Adrenal gland (tissue), 5 donors: Measurements from ENCODE around the gene KCNIP1.

Source experiments
- POLR2A ChIP-seq, 2 donors: fragments of 450-650 bp; IDR thresholded peaks; one replicate each; pipeline ENCODE4 v1.6.1; 2017; ENCODE audit warnings: antibody characterized with exemption in 2 of 2, mild to moderate bottlenecking in 2 of 2, moderate library complexity in 1 of 2
- TF ChIP-seq, protein P1 (sequence below), 6 experiments: fragments of 450-650 bp in 4 of 6; fragments of 200-600 bp in 2 of 6; sonication (generic) in 1 of 6; IDR thresholded peaks; 1 replicate in 5 of 6; 2 replicates in 1 of 6; pipeline versions ENCODE4 v1.5.1 to v1.8.0; 2016 to 2021; ENCODE audit warnings: antibody characterized with exemption in 6 of 6, mild to moderate bottlenecking in 2 of 6, moderate library complexity in 1 of 6
- donor health status: DM: no; HTN: no; CAD: no.

DNA sequence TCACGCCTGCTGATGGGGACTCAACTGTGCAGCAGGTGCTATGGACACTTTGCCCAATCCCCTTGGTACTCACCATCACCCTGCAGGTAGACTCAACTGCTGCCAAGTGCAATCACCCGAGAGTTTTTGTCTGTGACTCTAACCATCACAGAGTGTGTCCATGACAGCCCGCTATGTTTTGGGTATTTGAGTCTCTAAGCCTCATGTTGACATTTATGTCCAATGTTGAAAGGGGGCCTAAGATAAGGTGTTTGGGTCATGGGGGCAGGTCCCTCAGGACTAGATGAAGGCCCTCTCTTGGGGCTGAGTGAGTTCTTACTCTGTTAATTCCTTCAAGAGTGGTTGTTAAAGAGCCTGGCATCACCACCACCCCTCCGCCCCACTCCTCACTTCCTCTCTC is 235.6 kb downstream of the KCNIP1 start:
- TF ChIP-seq, protein P1, sequence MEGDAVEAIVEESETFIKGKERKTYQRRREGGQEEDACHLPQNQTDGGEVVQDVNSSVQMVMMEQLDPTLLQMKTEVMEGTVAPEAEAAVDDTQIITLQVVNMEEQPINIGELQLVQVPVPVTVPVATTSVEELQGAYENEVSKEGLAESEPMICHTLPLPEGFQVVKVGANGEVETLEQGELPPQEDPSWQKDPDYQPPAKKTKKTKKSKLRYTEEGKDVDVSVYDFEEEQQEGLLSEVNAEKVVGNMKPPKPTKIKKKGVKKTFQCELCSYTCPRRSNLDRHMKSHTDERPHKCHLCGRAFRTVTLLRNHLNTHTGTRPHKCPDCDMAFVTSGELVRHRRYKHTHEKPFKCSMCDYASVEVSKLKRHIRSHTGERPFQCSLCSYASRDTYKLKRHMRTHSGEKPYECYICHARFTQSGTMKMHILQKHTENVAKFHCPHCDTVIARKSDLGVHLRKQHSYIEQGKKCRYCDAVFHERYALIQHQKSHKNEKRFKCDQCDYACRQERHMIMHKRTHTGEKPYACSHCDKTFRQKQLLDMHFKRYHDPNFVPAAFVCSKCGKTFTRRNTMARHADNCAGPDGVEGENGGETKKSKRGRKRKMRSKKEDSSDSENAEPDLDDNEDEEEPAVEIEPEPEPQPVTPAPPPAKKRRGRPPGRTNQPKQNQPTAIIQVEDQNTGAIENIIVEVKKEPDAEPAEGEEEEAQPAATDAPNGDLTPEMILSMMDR (IDR thresholded peaks at IDR 0.05), result no peak
- TF ChIP-seq POLR2A (IDR thresholded peaks at IDR 0.05), result no peak
